Astrocyte of the spinal cord (primary cell): Measurements from ENCODE around the gene GRAPL.
A peak's percentile ranks its signal among the peaks of the same experiment; 100 is the strongest.
"Not testable (repeated sequence)": the region's sequence is repeated elsewhere in the genome, so short reads cannot be mapped to it uniquely, and the experiment has no call there.

ENCODE experiments used
- DNase-seq: peaks from one replicate; pipeline ENCODE4 v3.0.0; 2011; ENCODE audit warnings: low read depth, low spot score
- H3K4me3 ChIP-seq: 2 replicates; pipeline ENCODE4 v1.5.1; 2011; ENCODE audit warnings: low read depth, mild to moderate bottlenecking, low read length, moderate library complexity
- in situ Hi-C: cut with HindIII; loops from 2 replicates; pipeline ENCODE4 v1.10.0; 2017; ENCODE audit warnings: low sequenced_read_pairs

The GRAPL gene

DNA sequence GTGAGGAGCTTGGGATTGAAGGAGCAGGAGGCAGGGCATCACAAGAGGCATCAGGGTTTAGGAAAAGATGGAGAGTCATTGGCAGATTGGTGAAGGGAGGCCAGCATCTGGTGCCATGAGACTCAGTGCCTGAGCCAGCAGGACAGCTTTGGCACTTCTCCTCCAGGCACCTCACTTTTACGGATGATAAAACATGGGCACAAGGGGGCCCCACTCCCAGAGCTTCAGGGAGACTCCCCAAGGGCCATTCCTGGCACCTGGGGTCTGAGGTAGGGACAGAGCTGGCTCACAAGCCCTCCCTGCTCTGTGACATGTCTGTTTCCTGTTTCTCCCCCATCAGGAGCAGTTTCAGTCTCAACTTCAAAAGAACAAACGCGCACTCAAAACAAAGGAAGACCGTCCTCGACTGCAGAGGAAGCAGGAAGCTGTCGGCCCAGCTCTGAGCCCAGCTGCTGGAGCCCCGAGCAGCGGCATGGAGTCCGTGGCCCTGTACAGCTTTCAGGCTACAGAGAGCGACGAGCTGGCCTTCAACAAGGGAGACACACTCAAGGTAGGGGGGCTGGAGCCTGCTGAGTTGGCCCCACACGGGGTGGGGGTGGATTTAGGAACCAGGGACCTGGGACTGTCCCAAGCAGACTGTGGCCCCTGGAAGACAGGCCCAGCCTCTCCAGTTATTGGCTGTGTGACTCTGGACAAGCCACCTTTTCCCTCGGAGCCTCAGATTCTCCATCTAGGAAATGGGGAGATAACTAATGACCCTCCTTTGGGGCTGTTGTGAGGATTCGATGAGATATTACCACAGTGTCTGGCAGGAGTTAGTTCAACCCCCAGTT lies at the start of gene GRAPL:
TSS of gene GRAPL (plus strand) at position 442 of the 833 bp plus-strand sequence. CDS start at position 473, 31 bp downstream.
- DNase-seq, H3K4me3 ChIP-seq, in situ Hi-C loops: not testable (repeated sequence)

DNA sequence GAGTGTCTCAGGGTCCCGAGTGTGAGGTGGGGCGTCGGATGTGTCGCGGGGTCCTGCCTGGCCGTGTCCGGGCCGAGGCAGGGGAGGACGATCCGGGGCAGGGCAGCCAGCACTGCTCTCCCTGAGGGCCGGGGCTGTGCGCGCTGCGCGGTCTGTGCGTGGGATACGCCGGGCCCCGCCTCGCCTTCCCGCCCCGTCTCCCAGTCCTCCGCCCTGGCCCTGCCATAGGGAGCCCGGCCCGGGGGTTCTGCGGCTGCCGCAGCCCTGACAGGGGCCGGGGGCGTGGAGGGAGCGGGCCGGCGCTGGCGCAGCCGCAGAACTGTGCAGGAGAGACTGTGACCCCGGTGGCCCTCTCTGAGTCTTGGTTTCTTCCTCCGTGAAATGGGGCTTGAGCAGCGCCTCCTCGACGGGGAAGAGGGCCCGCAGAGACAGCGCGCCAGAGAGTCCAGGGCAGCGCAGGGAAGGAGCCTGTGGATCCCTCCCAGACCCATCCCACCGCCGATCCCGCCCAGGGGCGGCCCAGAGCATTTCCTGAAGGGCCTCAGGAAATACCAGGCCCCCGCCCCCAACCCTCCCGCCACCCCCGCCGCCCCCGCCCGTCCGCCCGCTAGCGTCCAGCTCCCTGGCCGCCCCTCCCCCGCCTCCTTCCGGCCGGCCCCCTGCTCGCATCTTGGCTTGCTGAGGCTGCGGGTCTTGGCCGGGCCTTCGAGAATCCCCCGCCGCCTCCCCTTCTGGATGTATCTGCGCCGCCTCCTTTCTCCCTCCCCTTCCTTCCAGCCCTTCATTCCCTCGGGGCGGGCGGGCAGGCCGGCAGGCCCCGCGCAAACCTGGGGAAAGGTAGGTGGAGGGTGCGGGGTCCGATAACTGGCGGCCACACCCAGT lies 38.3 kb upstream of the GRAPL start:
- in situ Hi-C loops, H3K4me3 ChIP-seq: not testable (repeated sequence)

DNA sequence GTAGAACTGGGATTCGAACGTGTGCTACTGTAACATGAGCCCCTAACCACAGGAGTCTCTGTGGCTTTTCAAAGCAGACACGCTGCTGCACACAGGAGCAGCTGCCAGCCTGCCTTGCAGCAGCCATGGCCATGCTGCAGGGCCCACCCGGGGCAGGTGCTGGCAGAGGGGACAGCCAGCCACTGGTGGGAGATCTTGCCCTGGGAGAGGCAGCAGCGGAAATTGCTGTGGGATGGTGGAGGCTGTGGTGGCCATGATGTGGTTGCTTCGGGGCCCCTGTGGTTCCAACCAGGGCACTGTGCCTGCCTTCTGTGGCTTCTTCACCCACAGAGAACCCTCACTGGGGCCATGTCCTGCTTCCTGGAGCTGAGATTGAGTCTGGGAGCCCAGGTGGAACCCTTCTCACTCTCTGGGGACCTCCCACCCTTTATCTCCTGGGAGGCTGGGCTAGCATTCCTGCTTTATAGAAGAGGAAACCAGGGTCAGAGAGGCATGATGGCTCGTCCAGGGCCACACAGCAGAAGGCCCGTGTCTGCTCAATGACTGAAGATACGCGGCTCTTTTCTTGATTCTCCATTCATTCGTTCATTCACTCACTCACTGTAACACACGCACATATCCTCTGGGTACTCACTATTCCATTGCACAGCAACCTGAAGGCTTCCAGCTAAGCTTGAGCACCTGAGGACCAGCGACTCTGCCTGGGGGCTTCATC lies 37.2 kb upstream of the GRAPL start:
- H3K4me3 ChIP-seq, in situ Hi-C loops, DNase-seq: not testable (repeated sequence)

More for the DNA sequence above, 38.3 kb upstream of the GRAPL start:
- not testable (repeated sequence) for DNase-seq

DNA sequence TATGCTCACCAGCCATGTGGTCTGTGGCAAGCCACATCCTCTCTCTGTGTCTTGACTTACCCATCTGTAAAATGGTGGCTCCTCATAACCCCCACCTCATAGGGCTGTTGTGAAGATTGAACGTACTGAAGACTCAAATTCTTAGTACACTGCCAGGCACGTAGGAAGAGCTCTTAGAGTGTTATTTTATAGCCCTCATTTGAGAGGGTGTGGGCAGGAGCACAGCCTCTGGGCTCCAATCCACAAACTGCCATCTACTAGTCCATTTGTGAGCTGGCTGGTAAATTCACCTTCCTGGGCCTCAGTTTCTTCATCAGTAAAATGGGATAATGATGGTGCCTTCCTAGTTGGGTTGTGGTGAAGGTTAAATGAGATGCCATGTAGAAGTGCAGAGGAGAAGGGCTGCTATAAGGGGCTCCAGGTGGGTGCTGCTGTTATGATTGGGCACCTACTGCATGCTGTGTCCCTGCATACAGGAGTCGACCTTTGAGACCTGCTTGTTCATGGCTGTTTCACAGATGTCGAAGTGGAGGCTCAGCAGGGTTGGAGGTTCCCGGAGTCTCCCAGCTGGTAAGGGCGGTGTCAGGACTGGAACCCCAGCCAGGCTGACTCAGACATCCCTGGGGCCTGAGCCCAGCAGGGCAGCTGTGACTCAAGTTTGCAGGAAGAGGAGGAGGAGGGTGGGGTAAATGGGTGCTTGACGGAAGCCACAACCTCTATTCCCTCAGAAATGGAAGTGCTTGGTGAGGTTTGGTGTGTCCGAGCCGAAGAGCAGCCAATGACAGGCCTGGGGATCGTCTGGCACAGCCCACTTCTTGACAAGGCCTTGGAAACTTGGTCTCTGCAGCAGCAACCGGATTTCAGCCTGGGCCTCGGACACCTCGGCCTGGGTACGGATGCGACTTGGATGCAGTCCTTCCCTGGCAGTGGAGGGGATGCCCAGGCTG lies 34.4 kb upstream of the GRAPL start:
- DNase-seq = peak; percentile 75
- in situ Hi-C loops, H3K4me3 ChIP-seq: not testable (repeated sequence)

DNA sequence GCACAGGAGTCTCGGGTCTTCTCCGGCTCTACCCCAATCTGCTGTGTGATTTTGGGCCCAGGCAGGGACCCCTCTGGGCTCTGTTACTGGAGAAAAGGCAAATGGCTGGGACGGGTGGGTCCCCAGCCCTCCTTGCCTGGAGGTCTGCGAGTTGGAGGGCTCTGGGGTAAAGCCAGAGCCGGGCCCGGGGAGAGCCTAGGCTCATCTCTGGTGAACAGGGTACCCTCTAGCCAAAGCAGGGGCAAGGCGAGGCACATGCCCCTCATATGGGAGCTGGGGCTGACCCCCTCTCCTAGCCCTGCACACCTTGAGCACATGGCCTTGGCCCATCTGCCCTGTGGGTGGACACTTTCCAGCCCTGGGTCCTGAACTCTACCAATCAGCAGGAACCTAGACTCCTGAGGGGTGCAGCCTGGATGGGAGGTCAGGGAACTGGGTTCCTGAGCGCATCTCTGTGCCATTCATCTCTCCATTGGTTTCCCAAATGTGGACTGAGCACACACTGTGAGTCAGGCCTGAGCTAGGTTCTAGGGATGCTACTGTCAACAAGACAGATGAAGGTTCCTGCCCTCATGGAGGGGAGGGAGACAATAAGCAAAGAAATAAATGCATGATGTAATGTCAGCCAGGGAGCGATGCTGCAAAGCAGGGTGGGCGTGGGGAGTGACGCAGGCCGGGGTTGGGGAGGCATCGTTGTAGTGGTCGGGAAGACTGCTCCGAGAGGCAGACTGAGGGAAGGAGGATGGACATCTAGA lies 33.5 kb upstream of the GRAPL start:
- in situ Hi-C loops, H3K4me3 ChIP-seq: not testable (repeated sequence)
- peak; percentile 0 for DNase-seq

DNA sequence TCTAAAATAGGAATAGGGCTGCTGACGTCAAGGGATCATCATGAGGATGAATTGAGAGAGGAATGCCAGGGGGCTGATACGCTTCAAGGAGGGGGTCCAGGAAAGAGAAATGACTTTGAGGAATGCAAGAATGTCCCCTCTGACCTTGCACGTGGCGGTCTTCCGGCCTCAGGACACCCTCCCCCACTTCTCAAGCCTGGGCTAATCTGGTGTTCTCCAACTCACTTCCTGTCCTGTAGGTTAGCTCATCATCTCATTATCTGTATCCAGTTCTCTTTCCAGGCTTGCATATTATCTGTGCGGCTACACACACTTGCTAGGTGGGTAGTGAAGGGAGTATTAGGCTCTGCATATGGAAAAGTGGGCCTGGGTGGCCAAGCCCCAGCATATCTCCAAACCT lies 18.9 kb upstream of the GRAPL start:
- H3K4me3 ChIP-seq, in situ Hi-C loops: not testable (repeated sequence)
- DNase-seq = peak; percentile 0

DNA sequence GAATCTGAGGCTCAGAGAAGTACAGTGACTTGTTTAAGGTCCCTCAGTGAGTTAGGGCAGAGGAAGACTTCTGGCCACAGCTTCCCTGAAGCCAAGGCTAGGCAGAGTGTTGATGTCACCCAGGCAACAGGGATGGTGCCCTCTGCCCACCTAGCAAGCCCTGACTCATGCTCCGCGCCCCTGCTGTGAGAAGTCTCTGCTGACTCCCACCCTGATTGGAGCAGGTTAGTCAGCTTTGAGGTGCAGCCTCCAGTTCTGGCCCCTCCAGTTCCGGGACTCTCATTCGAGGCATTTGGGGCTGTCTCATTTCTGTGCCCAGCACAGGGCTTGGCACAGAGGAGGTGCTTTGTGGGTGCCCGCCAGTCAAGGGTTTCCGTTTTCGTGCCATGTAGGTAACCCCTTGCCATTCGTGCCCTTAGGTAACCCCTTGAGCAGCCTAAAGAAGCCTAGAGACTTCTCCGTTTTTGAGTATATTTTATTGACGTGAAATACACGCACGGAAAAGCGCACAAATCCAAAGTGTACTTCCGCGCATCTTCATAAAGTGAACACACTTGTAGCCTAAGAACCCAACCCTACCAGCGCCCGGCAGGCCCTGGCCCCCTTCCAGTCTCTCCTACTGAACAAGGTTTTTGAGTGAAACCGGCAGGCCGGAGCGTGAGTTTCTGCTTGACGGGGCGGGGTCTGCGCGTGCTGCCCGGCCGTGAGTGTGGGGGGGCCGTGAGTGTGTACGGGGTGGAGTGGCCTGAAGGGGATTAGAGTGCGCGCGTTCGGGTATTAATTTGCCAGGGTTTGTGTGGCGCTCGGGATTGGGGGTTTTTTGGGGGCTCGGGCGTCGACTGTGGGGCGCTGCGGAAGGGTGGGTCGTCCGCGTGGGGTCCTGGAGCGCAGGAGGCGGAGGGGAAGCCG lies 16.9 kb upstream of the GRAPL start:
- in situ Hi-C loops, H3K4me3 ChIP-seq: not testable (repeated sequence)

DNA sequence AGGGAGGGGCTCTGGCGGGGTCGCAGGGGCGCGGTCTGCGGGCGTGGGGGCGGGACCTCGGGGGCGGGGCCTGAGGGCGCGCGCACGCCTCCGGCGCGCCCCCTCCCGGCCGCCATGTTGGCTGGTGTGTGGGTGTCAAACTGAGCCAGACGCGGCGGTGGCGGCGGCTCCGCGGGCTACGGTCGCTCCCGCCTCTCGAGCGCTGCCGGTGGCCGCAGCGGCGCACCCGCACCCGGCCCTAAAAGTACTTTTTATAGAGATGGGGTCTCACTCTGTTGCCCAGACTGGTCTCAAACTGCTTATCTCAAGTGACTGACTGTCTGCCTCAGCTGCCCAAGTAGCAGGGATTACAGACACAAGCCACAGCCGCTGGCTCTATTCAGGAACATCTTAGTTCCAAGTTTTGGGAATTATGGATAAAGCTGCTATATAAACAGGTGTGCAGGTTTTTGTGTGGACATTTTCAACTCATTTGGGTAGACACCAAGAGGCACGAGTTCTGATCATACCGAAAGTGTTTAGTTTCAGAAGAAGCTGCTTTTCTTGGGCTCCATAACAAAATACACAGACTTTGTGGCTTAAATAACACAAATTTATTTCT lies 16.2 kb upstream of the GRAPL start:
- in situ Hi-C loops = not testable (repeated sequence)
- H3K4me3 ChIP-seq = peak overlapping the region; percentile 21
- peak; percentile 15 for DNase-seq

More for the DNA sequence above, 16.9 kb upstream of the GRAPL start:
- not testable (repeated sequence) for DNase-seq

DNA sequence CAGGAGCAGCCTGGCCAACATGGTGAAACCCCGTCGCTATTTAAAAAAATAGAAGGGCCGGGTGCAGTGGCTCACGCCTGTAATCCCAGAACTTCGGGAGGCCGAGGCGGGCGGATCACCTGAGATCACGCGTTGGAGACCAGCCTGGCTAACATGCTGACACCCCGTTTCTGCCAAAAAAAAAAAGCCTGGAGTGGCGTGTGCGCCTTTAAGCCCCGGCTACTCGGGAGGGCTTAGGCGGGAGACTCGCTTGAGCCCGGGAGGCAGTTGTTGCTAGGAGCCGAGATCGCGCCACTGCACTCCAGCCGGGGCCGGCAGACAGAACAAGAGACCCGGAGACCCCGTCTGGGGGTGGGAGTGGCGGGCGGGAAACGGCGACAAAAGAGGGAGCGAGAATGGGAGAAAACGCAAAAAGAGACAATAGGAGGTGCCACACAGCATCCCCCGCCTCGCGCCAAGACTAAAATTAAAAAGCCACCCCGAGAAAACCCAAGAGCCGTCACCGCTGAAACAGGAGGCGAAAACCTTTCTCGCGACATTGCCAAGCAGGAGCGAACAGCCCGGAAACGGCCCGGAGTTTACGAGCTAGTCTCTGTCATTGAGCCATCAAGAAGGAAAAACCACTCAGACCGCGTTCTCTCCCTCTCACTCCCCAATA lies 15.5 kb upstream of the GRAPL start:
- peak; percentile 60 for DNase-seq
- in situ Hi-C loops, H3K4me3 ChIP-seq: not testable (repeated sequence)

DNA sequence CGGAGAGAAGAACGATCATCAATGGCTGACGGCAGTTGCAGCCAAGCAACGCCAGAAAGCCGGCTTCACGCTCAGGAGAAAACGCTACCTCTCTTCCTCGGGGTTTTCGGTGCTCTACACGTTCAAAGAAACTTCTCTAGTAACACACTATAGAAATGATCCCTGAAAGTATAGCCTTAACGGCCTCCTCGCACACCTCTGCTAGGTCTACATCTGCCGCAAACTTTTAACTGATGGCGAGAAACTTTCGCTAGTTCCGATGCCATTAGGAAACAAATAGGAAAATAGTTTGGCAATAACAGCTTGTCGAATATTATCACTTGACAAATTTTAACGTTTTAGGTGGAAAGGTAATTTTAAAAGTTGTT lies 14.9 kb upstream of the GRAPL start:
- H3K4me3 ChIP-seq, DNase-seq, in situ Hi-C loops: not testable (repeated sequence)

DNA sequence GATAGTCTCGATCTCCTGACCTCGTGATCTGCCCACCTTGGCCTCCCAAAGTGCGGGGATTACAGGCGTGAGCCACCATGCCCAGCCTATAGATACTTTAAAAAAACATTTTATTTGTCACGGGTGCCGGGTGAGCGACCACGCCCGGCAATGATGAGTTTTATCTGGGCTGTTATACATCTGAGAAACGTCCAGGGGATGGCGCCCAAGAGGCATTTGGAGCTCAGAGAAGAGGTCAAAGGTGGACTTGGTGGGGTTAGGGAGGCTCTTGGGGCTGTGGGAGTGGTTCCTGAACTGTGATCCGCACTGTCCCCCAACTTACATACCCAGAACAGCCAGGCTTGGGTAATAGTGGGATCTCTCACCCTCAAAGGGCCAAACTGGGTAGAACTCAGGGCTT lies 8.7 kb upstream of the GRAPL start:
- H3K4me3 ChIP-seq, DNase-seq, in situ Hi-C loops: not testable (repeated sequence)

DNA sequence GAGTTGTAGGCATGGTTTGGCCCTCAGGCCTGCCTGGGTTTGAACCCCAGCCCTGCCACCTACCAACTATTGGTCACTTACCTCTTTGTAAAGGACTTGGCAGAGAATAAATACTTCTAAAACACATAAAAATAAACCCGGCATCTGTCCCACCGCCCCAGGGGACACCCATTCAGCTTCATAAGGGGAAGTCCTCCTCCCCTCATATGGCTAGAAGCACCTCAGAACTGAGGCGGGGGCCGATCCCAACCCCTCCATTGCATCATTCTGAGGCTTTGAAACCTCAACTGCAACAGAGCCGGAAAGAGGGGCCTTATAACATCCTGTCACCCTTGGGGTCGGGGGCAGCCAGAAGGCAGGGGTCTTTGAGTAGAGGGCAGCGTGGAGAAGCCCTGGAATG lies 2.1 kb upstream of the GRAPL start:
- in situ Hi-C loops = not testable (repeated sequence)

DNA sequence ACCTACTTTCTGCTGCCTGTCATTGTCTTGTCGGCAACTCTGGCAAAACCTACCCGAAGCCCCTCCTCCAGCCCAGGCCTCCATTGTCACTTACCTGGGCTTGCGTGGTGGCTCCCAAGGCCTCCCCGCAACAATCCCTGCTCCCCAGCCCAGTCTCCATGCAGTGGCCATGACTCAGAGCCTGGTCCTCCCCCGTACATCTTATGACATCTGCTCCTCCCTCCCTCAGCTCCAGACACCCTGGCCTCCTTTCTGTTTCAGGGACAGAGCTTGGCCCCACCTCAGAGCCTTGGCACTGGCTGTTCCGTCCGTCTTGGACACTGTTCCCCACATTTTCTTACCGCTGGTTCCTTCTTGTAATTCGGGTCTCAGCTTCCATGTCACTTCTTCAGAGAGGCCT lies 2.1 kb downstream of the GRAPL start:
- in situ Hi-C loops = not testable (repeated sequence)

More for the DNA sequence above, 2.1 kb upstream of the GRAPL start:
- not testable (repeated sequence) for DNase-seq, H3K4me3 ChIP-seq

DNA sequence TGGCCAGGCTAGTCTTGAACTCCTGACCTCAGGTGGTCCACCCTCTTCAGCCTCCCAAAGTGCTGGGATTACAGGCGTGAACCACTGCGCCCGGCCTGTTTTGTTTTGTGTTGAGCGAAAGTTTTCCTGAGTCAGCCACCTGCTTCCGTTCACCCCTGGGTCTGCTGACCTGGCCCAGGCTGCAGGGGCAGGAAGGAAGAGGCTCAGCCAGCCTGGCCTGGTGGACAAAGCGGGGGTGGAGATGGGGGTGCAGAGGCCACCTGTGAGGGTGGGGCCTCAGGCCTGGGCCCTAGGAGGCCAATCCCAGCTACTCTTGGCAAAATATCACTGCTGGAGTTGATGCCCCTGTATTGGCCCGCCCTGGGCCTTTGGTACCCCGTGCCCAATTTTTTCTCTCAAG lies 3.7 kb downstream of the GRAPL start:
- in situ Hi-C loops, DNase-seq, H3K4me3 ChIP-seq: not testable (repeated sequence)

More for the DNA sequence above, 2.1 kb downstream of the GRAPL start:
- H3K4me3 ChIP-seq, DNase-seq: not testable (repeated sequence)
